Measurements from ENCODE around the gene TEAD3.

TEAD3 gene

GRCh38 chr6:35490821-35491557 is 5.9 kb downstream of the TEAD3 start:
- DNase-seq = no peak

GRCh38 chr6:35489995-35490791 is 6.7 kb downstream of the TEAD3 start:
- DNase-seq = no peak

DNA sequence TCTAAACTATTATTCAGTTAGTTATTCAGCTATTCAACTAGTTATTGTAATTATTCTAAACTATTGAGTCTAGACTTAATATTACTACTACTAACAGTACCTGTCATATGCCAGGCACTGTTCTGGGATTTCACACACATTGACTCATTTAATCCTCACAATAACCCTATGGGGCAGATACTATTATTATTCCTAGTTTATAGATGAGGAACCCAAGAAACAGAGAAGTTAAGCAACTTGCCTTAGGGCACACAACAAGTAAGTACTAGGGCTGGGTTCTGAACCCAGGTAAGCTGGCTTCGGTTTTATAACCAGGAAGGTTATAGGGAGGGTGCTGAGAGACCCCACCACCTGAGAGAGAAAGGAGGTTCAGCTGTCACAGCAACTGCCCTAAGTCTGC is 7.8 kb downstream of the TEAD3 start:
- DNase-seq = no peak

- no peak for DNase-seq
Measured at GRCh38 chr6:35488517-35488862, 8.4 kb downstream of the TEAD3 start.

DNA sequence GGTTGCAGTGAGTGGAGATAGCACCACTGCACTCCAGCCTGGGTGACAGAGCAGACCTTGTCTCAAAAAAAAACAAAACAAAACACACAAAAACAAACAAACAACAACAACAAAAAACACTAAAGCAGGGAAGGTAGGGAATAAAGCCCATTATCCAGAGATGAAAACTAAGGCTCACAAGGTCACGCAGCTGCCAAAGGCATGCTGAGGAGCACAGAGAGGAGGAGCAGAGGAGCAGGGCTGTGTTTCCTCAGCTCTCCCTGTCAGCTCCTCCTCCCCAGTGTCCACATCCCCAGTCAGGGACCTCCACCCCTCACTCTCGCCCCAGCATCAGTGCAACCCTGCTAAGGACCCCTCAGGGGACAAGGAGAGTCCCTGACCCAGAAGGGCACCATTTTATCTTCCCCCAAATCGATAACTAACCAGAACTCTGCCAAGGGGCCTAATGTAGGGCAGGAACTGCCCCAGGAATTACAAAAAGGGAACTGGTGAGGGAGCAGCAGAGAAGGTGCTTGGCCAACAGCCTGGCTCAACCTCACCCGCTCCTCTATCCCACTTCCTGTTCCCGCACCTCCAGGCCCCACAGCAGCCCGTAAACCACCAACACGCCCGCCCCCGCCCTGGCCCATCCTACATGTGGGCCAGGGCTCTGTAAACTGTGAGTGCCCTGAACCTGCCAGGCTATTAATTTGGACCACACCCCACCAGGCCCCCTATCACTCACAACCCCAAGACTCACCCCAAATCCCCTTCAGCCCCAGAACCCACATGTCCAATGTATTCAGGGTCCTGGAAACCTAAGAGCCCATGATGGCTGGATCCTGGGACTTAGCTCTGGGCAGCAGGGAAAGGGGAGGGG is 9.0 kb downstream of the TEAD3 start:
- DNase-seq = no peak

DNA sequence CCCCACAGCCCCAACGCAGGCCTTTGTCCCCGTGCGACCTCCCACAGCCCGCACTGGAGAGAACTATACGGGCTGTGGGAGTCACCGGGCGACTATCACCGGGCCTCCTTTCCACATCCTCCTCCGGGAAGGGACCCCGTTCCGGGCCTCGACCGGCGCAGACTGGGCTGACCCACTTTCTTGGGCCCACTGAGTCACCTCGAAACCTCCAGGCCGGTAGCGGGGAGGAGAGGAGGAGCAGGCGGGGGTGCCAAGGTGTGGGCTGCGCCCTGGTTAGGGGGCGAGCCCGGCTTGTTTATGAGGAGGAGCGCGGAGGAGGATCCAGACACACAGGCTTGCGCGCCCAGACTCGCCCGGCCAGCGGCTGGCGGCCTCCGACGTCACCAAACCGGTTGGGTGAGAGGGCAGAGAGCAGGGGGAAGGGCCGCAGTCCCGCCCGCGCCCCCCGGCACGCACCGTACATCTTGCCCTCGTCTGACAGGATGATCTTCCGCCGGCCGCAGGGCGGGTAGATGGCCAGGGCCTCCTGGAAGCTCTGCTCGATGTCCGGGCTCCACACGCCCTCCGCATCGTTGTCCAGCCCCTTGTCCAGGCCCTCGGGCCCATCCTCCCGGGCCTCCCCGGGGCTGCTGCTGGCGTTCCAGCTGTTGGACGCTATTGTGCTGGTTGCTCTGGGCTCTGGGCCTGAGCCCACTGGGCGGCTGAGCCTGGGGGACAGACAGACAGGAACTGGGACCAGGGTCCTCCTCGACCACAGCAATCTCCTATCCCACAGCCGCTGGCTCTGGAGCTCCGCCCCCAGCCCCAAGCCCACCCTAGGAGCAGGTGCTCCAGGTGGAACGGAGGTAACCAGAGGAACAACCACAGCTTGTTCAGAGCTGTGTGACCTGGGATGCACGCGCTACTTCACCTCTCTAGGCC is 10.6 kb downstream of the TEAD3 start:
- DNase-seq = no peak

GRCh38 chr6:35485402-35485877 is 11.4 kb downstream of the TEAD3 start:
- no peak for DNase-seq

DNA sequence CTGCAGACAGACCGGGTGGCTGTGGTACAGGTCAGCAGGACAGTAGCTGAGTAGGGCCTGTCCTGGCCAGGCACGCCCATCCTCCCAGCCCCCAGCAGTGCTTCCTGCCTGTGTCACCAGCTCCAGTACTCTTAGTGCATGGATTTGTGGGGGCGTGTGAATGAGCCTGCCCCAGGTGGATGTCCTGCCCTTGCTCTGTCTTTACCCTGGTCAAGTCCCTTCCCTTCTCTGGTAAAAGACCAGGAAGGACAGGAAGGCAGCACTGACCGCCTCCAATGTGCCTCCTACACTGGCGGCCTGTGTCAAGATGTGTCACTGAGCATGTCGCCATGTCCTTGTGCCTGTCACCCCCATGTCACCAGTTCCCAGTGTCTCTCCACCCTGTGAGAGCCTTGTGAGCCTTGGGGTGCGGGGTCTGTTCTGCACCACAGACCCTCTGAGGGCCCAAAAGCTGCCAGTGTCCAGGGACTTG is 11.9 kb downstream of the TEAD3 start:
- no peak for DNase-seq

DNA sequence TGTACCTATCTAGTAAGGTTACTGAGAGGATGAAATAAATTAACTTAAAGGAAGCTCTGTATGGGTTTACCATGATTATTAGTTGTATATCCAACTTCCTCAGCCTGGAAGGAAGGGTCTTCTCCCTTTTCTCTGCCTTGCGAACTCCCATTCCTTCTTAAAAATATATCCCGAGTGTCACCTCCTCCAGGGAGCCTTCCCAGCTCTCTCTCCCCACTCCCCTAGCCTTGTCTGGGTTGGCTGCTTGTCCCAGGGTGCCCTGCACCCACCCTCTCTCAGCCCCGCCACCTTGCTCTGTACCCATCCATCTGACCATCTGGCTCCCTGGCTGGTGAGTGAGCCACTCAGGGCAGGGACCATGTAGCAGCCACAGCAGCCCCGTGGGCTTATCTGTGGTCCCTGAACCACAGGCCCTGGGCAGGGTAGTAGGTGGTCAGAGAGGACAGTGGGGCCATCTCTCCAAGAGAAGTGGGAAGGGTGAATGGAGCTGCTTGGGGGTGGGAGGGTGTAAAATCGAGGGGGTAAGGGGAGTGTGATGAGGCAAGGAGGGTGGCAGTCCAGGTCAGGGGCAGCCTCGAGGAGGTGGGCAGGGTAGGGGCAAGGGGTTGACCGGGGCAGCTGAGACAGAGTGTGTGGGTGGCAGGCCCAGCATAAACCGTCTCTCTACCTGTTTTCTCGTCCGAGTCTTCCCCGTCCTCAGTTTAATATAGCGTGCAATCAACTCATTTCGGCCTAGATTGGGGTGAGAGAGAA is 12.8 kb downstream of the TEAD3 start:
- no peak for DNase-seq

- no peak for DNase-seq
Measured at GRCh38 chr6:35483490-35483889, 13.4 kb downstream of the TEAD3 start.

GRCh38 chr6:35483062-35483461 is 13.8 kb downstream of the TEAD3 start:
- no peak for DNase-seq

- no peak for DNase-seq
Measured at GRCh38 chr6:35481226-35481625, 15.7 kb downstream of the TEAD3 start.

- no peak for DNase-seq
Measured at GRCh38 chr6:35480176-35480575, 16.7 kb downstream of the TEAD3 start.

GRCh38 chr6:35478259-35478658 is 18.6 kb downstream of the TEAD3 start:
- DNase-seq = no peak

DNA sequence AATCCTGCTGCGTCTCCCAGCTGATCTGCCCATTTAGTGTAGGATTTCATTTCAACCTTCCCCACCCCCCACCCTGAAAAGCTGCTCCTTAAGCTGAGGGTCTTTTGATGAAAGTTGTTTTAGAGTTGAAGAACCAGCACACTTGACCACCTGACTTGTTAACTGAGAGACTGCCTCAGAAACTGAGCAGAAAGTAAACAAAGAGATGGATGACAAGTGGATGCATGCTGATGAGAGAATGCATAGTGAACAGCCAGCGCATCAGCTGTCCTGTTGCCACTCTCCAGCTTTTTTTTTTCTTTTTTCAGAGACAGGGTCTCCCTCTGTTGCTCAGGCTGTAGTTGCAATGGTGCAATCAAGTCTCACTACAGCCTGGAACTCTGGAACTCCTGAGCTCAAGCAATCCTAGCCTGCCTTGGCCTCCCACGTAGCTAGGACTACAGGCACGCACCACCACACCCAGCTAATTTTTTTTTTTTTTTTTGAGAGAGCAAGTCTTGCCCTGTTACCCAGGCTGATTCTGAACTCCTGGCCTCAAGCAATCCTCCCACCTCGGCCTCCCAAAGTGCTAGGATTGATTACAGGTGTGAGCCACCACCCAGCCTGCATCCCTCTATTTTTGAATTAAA is 19.2 kb downstream of the TEAD3 start:
- no peak for DNase-seq

DNA sequence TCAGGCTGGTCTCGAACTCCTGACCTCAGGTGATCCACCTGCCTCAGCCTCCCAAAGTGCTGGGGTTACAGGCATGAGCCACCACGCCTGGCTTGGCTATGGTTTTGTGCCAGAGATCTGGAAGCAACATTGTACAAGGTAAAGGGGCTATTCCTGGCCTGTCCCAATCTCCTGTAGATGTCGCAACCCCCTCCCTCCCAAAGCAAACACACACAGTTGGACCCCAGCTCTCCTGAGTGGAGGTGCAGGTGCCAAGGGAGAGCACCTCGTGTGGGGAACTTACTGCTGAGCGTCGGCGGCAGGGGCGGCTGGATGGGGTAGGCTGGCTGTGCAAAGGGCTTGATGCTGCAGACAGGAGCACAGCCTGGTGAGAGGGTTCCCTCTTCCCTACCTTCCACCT is 19.9 kb downstream of the TEAD3 start:
- DNase-seq = no peak

GRCh38 chr6:35476004-35476403 is 20.9 kb downstream of the TEAD3 start:
- no peak for DNase-seq

DNA sequence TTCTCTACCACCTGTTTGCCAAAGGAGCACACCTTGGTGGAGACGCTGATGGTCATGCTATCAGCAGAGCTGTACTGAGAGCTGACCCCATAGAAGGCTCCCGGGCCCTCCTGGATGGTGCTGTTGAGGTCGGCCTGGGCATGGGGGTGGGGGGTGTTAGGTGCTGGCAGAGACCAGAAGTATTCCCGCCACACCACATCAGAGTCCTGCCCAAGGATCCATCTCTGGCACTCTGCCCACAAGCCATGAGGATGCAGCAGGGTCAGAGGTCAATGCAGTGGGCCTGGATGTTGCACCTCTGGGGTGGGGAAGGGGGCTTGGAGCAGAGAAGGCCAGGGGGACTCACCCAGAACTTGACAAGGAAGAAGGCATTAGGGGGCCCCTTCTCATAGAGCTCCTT is 21.3 kb downstream of the TEAD3 start:
- no peak for DNase-seq

GRCh38 chr6:35474942-35475570 is 21.8 kb downstream of the TEAD3 start:
- no peak for DNase-seq

Data from CD4-positive, alpha-beta T cell treated with Interleukin-4 for 1 hour (primary cell).